ENCODE results near the gene TMEM163. TPM values are rescaled to one million over a fixed set of nuclear protein-coding genes. Genes with fewer than 3 reads are reported as not detected.
"Not testable (repeated sequence)": the region's sequence is repeated elsewhere in the genome, so short reads cannot be mapped to it uniquely, and the experiment has no call there.

Gene TMEM163
- total RNA-seq, 2 donors from 2014 or later: 0.26 to 1.3 TPM

GRCh38 chr2:134610871-134611270 lies 107.9 kb downstream of the TMEM163 start:
- no peak for ATAC-seq (replicated peaks)
- Mint-ChIP-seq H3K9me3 (peaks cover 16% of the 10 kb centered on the region), H3K27ac (no peak overlapping the region), H3K36me3 (ENCODE audit: low read depth) (no peaks in the 10 kb centered on the region), H3K27me3 (no peaks in the 10 kb centered on the region), H3K4me3 (no peak overlapping the region), H3K4me1 (no peaks in the 10 kb centered on the region)

DNA sequence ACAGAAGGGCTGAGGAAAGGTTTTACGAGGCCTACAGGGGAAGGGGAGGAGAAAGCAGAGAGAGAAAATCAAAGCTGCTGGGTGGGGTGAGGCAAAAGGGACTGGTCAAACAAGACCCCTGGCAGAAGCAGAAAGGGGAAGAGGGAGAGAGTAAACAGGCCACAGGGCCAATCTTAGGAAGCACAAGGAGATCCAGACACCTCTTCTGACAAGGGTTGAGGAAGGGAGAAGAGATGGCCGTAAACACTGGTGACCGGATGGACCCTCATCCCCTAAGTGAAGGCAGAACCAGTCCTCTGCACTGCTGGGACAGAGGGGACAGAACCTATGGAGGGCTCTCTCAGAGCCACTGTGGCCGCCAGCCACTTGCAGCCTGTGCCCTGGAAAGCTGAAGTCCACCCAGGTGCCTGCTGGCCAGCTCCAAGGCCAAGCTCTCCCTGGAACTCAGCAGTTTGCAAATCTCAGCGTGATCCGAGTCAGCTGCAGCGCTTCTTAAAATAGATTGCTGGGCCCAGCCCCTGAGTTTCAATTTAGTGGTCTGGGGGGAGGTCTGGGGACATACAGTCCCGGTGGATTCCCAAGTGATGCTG lies 108.8 kb downstream of the TMEM163 start:
- no peak overlapping the region for H3K4me3 Mint-ChIP-seq
- no peak overlapping the region for H3K27ac Mint-ChIP-seq
- no peaks in the 10 kb centered on the region for H3K27me3 Mint-ChIP-seq
- H3K4me1 Mint-ChIP-seq: no peaks in the 10 kb centered on the region
- peaks cover 16% of the 10 kb centered on the region for H3K9me3 Mint-ChIP-seq
- H3K36me3 Mint-ChIP-seq (ENCODE audit: low read depth): no peaks in the 10 kb centered on the region
- no peak for ATAC-seq (replicated peaks)

DNA sequence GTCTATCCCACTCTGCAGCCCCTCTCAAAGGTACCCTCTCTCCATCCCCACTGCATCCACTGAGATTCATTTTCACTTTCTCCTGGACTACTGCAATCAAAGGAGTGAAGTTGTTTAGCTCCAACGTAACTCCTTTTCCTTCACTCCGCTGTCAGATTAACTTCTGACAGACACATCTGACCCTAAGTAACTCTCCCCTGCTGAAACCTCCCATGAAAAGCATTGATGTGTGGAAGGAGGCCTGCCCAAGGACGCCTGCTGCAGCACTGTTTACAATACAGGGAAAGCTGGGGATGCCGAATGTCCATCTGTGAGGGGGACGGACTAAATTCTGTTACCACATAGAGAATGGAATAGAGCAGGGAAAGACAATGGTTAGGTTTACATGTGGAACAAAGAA lies 114.8 kb downstream of the TMEM163 start:
- Mint-ChIP-seq H3K9me3 (no peaks in the 10 kb centered on the region), H3K27ac (no peak overlapping the region), H3K4me1 (no peaks in the 10 kb centered on the region), H3K4me3 (no peak overlapping the region), H3K27me3 (peaks cover 8% of the 10 kb centered on the region), H3K36me3 (ENCODE audit: low read depth) (no peaks in the 10 kb centered on the region)
- no peak for ATAC-seq (replicated peaks)

- no peaks in the 10 kb centered on the region for H3K36me3 Mint-ChIP-seq (ENCODE audit: low read depth)
- H3K4me3 Mint-ChIP-seq: no peak overlapping the region
- no peak overlapping the region for H3K27ac Mint-ChIP-seq
- no peaks in the 10 kb centered on the region for H3K9me3 Mint-ChIP-seq
- peaks cover 8% of the 10 kb centered on the region for H3K27me3 Mint-ChIP-seq
- no peaks in the 10 kb centered on the region for H3K4me1 Mint-ChIP-seq
- ATAC-seq (replicated peaks): no peak
Measured at GRCh38 chr2:134602666-134603065, 116.1 kb downstream of the TMEM163 start.

DNA sequence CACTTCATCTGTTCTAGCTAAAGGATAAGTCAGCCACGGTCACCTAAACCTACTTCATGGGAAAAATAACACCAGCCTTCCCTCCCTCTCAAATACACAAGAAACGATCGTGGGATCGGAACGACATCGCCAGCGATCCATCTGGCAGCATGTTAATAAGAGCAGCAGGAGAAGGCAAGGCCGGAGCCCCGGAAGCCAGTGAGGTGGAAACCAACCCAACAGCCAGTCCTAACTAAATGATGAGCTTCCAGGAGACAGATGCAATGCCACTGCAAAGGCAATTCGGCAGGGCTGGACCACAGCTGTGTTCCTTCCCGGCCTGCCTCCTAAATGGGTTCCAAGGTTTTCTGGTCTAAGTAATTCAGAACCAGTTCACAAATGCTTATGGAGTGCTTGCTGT lies 117.5 kb downstream of the TMEM163 start:
- Mint-ChIP-seq H3K27ac (no peak overlapping the region), H3K9me3 (no peaks in the 10 kb centered on the region), H3K27me3 (peaks cover 8% of the 10 kb centered on the region), H3K4me3 (no peak overlapping the region), H3K36me3 (ENCODE audit: low read depth) (no peaks in the 10 kb centered on the region), H3K4me1 (no peaks in the 10 kb centered on the region)
- no peak for ATAC-seq (replicated peaks)

DNA sequence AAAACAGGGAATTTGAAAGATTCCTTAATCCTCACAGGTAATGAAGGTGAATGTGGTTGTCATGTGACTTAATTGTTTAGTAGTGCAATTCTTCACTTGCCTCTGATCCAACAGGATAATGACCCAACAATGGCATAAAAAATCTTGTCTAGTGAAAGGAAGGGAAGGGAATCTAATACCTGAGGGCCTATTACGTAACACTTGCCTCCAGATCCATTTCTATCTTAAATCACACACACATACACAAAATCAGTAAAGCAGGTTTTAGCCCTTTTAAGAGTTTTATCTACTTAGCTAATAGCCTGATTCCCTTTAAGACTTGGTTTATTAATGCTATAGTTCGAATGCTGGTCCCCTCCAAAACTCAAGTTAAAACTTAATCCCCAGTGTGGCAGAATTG lies 118.6 kb downstream of the TMEM163 start:
- H3K9me3 Mint-ChIP-seq: no peaks in the 10 kb centered on the region
- no peak for ATAC-seq (replicated peaks)
- H3K27me3 Mint-ChIP-seq: peaks cover 8% of the 10 kb centered on the region
- no peak overlapping the region for H3K27ac Mint-ChIP-seq
- no peak overlapping the region for H3K4me3 Mint-ChIP-seq
- H3K4me1 Mint-ChIP-seq: no peaks in the 10 kb centered on the region
- no peaks in the 10 kb centered on the region for H3K36me3 Mint-ChIP-seq (ENCODE audit: low read depth)

GRCh38 chr2:134599236-134599635 lies 119.6 kb downstream of the TMEM163 start:
- Mint-ChIP-seq H3K27ac (no peak overlapping the region), H3K9me3 (no peaks in the 10 kb centered on the region), H3K27me3 (peaks cover 8% of the 10 kb centered on the region), H3K4me1 (no peaks in the 10 kb centered on the region), H3K4me3 (no peak overlapping the region), H3K36me3 (ENCODE audit: low read depth) (no peaks in the 10 kb centered on the region)
- no peak for ATAC-seq (replicated peaks)

- Mint-ChIP-seq H3K4me3 (no peak overlapping the region), H3K27me3 (no peaks in the 10 kb centered on the region), H3K9me3 (peaks cover 16% of the 10 kb centered on the region), H3K27ac (no peak overlapping the region), H3K36me3 (ENCODE audit: low read depth) (no peaks in the 10 kb centered on the region), H3K4me1 (no peaks in the 10 kb centered on the region)
- ATAC-seq (replicated peaks): no peak
Measured at GRCh38 chr2:134594399-134594798, 124.4 kb downstream of the TMEM163 start.

DNA sequence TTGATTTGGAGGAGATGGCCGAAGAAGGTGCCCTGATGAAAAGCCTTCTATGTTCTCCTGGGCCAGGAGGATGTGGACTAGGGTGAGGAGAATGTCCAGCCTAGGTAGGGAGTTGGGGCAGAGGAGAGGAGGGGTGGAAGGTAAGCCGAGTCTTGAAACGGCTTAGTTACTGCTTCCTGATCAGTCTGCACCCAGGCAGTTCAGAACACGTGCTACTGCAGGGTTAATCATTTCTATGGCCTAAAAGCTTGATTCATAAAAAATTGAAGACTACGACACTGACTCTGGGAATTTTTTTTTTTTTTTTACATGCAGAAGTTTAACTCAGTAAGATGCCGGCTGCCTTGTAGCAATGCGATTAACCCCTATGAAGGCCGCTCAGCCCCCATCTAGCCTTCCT lies 125.3 kb downstream of the TMEM163 start:
- Mint-ChIP-seq H3K4me3 (no peak overlapping the region), H3K27me3 (no peaks in the 10 kb centered on the region), H3K36me3 (ENCODE audit: low read depth) (no peaks in the 10 kb centered on the region), H3K27ac (no peak overlapping the region), H3K4me1 (no peaks in the 10 kb centered on the region), H3K9me3 (peaks cover 22% of the 10 kb centered on the region)
- no peak for ATAC-seq (replicated peaks)

DNA sequence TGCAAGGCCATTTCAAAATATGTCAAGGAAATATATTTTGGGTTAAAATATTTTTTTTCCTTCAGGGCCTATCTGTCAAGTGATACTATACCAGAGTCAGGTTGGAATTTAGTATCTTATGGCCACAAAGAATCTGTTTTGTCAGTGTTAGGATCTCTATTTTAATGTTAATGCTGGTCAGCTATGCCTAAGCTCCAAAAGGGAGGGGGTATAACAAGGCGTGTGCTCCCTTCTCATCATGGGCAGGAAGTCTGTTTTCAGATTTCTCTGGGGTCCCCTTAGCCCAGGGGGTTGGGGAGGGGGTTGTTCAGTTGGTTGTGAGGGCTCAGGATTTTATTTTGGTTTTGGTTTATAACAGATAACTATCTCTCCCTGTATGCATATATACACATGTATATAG lies 126.4 kb downstream of the TMEM163 start:
- Mint-ChIP-seq H3K4me1 (no peaks in the 10 kb centered on the region), H3K36me3 (ENCODE audit: low read depth) (no peaks in the 10 kb centered on the region), H3K4me3 (no peak overlapping the region), H3K27me3 (no peaks in the 10 kb centered on the region), H3K9me3 (peaks cover 29% of the 10 kb centered on the region), H3K27ac (no peak overlapping the region)
- ATAC-seq (replicated peaks): no peak

GRCh38 chr2:134591526-134591925 lies 127.3 kb downstream of the TMEM163 start:
- no peaks in the 10 kb centered on the region for H3K27me3 Mint-ChIP-seq
- peaks cover 29% of the 10 kb centered on the region for H3K9me3 Mint-ChIP-seq
- no peak overlapping the region for H3K27ac Mint-ChIP-seq
- no peak overlapping the region for H3K4me3 Mint-ChIP-seq
- no peaks in the 10 kb centered on the region for H3K36me3 Mint-ChIP-seq (ENCODE audit: low read depth)
- no peak for ATAC-seq (replicated peaks)
- no peaks in the 10 kb centered on the region for H3K4me1 Mint-ChIP-seq

GRCh38 chr2:134590679-134591078 lies 128.1 kb downstream of the TMEM163 start:
- no peak overlapping the region for H3K27ac Mint-ChIP-seq
- H3K27me3 Mint-ChIP-seq: no peaks in the 10 kb centered on the region
- ATAC-seq (replicated peaks): no peak
- H3K4me1 Mint-ChIP-seq: no peaks in the 10 kb centered on the region
- H3K36me3 Mint-ChIP-seq (ENCODE audit: low read depth): no peaks in the 10 kb centered on the region
- H3K4me3 Mint-ChIP-seq: no peak overlapping the region
- peaks cover 29% of the 10 kb centered on the region for H3K9me3 Mint-ChIP-seq

DNA sequence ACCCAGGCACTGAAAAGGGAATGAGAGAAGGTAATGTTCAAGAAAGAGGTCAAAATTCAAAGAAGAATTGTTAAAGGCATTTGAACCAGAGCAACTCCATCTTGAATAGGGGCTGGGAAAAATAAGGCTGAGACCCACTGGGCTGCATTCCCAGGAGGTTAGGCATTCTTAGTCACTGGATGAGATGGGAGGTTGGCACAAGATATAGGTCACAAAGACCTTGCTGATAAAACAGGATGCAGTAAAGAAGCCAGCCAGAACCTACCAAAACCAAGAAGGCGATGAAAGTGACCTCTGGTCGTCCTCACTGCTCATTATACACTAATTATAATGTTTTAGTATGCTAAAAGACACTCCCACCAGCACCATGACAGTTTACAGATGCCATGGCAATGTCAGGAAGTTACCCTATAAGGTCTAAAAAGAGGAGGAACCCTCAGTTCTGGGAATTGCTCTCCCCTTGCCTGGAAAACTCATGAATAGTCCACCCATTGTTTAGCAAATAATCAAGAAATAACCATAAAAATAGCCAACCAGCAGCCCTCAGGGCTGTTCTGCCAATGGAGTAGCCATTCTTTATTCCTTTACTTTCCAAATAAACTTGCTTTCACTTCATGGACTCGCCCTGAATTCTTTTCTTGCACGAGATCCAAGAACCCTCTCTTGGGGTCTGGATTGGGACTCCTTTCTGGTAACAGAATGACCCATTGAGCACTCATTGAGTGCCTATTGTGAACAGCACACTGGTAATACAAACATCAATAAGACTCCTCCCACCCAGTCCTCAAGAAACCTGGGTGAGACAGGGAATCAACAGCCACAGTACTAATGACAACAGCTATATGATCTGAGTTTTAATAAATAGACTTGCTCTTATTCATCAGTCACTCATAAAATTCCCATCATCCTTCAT lies 129.4 kb downstream of the TMEM163 start:
- H3K36me3 Mint-ChIP-seq (ENCODE audit: low read depth); ATAC-seq (replicated peaks); H3K27me3 Mint-ChIP-seq; H3K4me3 Mint-ChIP-seq; H3K27ac Mint-ChIP-seq; H3K4me1 Mint-ChIP-seq: not testable (repeated sequence)
- H3K9me3 Mint-ChIP-seq: peaks cover 29% of the 10 kb centered on the region

GRCh38 chr2:134588556-134588955 lies 130.2 kb downstream of the TMEM163 start:
- H3K4me3 Mint-ChIP-seq: no peak overlapping the region
- no peaks in the 10 kb centered on the region for H3K27me3 Mint-ChIP-seq
- ATAC-seq (replicated peaks): no peak
- no peaks in the 10 kb centered on the region for H3K36me3 Mint-ChIP-seq (ENCODE audit: low read depth)
- no peak overlapping the region for H3K27ac Mint-ChIP-seq
- H3K9me3 Mint-ChIP-seq: peaks cover 29% of the 10 kb centered on the region
- no peaks in the 10 kb centered on the region for H3K4me1 Mint-ChIP-seq

- Mint-ChIP-seq H3K4me3 (no peak overlapping the region), H3K4me1 (peaks cover 5% of the 10 kb centered on the region), H3K36me3 (ENCODE audit: low read depth) (no peaks in the 10 kb centered on the region), H3K27me3 (no peaks in the 10 kb centered on the region), H3K9me3 (peaks cover 24% of the 10 kb centered on the region), H3K27ac (no peak overlapping the region)
- no peak for ATAC-seq (replicated peaks)
Measured at GRCh38 chr2:134586326-134586965, 132.4 kb downstream of the TMEM163 start.

All from activated T-helper 17 cell treated with anti-CD3 and anti-CD28 coated beads, Interleukin-2, amount 50 U/mL, for 72 hours (primary cell).